ENCODE data around the gene PSMD6. TPM values are rescaled to one million over a fixed set of nuclear protein-coding genes. Genes with fewer than 3 reads are reported as not detected.

Gene PSMD6
- total and polyA plus RNA-seq, 2 donors (not counting 3 experiments of a cell fraction or from before 2014, with no cell fraction given): 53.7 to 90.8 TPM

GRCh38 chr3:63998852-63999754, 24.2 kb downstream of the PSMD6 start:
- CTCF ChIA-PET: no interaction called here
- no TSS peak for BruUV-seq (replicated peaks)
- no peak for FAIRE-seq
- Histone ChIP-seq H3K27me3 (ENCODE audit: control insufficient read depth in 2 of 2, insufficient read depth in 2 of 2, low read length in 2 of 2) (no peaks in the 10 kb centered on the region), H3K79me2 (ENCODE audit: control insufficient read depth, insufficient read depth, low read length) (no peaks in the 10 kb centered on the region), H3K27ac (ENCODE audit: insufficient read depth, low read depth, low read length) (no peak overlapping the region), H2AFZ (ENCODE audit: low read depth, low read length) (no peak overlapping the region), H3K9me3 (replicated peaks; ENCODE audit: control insufficient read depth, insufficient read depth, low read length) (no peaks in the 10 kb centered on the region), H3K9ac (replicated peaks; ENCODE audit: extremely low read depth, insufficient read depth, low read length) (no peak overlapping the region), H3K4me1 (ENCODE audit: control insufficient read depth, extremely low read depth, insufficient read depth, low read length) (no peaks in the 10 kb centered on the region), H3K36me3 (ENCODE audit: control insufficient read depth in 2 of 2, extremely low read depth in 1 of 2, insufficient read depth in 2 of 2, low read length in 2 of 2) (peaks cover 2 to 20% of the 10 kb centered on the region in 2 experiments), H4K20me1 (replicated peaks; ENCODE audit: control insufficient read depth, extremely low read depth, insufficient read depth, low read length) (no peaks in the 10 kb centered on the region), H3K4me2 (ENCODE audit: insufficient read depth, low read length) (no peak overlapping the region), H3K4me3 (replicated peaks in 1 of 3; ENCODE audit: insufficient read depth in 1 of 3, low read depth in 1 of 3, low read length in 3 of 3) (no peak overlapping the region), H3K9me1 (replicated peaks; ENCODE audit: control insufficient read depth, extremely low read depth, insufficient read depth, low read length) (no peaks in the 10 kb centered on the region)
- TF ChIP-seq MAX (IDR thresholded peaks at IDR 0.05; ENCODE audit: insufficient read depth, insufficient read length) (no peak), GATA2 (IDR thresholded peaks at IDR 0.05; ENCODE audit: insufficient read depth, insufficient read length, low read depth, low read length) (no peak), JUN (IDR thresholded peaks at IDR 0.05; ENCODE audit: borderline replicate concordance, insufficient read depth, insufficient read length, low read depth) (no peak), MYC (IDR thresholded peaks at IDR 0.05; ENCODE audit: low read depth, low read length) (no peak), CTCF (IDR thresholded peaks at IDR 0.05; ENCODE audit: extremely low read depth in 1 of 2, insufficient read depth in 1 of 2, low read depth in 1 of 2, low read length in 2 of 2) (no peak), POLR2A (IDR thresholded peaks at IDR 0.05; ENCODE audit: low read depth, low read length) (no peak)
- dilution Hi-C loops (cut with MboI; ENCODE audit: extremely low pct_ligation_motif_present, low sequenced_read_pairs) (no loop called here), intact Hi-C loops (cut with micrococcal nuclease) (no loop called here)
- POLR2A ChIA-PET: no interaction called here
- no peak for DNase-seq (ENCODE audit: low read depth, low spot score)

Measured in endothelial cell of umbilical vein (primary cell).